Endothelial cell of umbilical vein (primary cell): ENCODE measurements around the gene GPAM. TPM values are rescaled to one million over a fixed set of nuclear protein-coding genes. Genes with fewer than 3 reads are reported as not detected.

Source experiments
- BruUV-seq: library from RNA; stranded (reverse); fragments of 400-500 nt; replicated peaks from 2 replicates; lab custom pipeline; 2021; lab: Mats Ljungman, UMichigan
- CTCF ChIA-PET: fragments of 300-600, 350-600 bp; sonication (Branson Sonifier 250); formaldehyde crosslinking; loops from one replicate; lab custom pipeline; 2021; ENCODE audit warnings: antibody characterized with exemption, inconsistent platforms; lab: Charles Lee
- POLR2A ChIA-PET: fragments of 300-600, 350-600 bp; sonication (Branson Sonifier 250); formaldehyde crosslinking; loops from one replicate; lab custom pipeline; 2021; ENCODE audit warnings: antibody characterized with exemption, inconsistent platforms; lab: Charles Lee
- DNase-seq: peaks from one replicate; pipeline ENCODE4 v3.0.0-alpha.2; 2011; ENCODE audit warnings: low read depth, low spot score
- FAIRE-seq: peaks from 2 replicates; lab custom pipeline; 2011; peaks lifted over from hg19 to GRCh38; lab: Jason Lieb, UNC
- H2AFZ ChIP-seq: 2 replicates; pipeline ENCODE4 v1.6.0; 2012; ENCODE audit warnings: low read depth, low read length, control low read depth, inconsistent platforms
- H3K27ac ChIP-seq: 2 replicates; pipeline ENCODE4 v1.5.1; 2011; ENCODE audit warnings: low read depth, mild to moderate bottlenecking, control low read depth, low read length, moderate library complexity; ENCODE audit not compliant: insufficient read depth
- H3K27me3 ChIP-seq, 2 experiments: 2 replicates each; pipeline versions ENCODE4 v1.6.0 to v1.6.1; 2011; ENCODE audit warnings: low read length in 2 of 2, mixed read lengths in 1 of 2; ENCODE audit not compliant: control insufficient read depth in 2 of 2, insufficient read depth in 2 of 2
- H3K36me3 ChIP-seq, 2 experiments: 2 replicates in 1 of 2; 3 replicates in 1 of 2; pipeline ENCODE4 v1.5.1; 2011; ENCODE audit warnings: low read length in 2 of 2, mild to moderate bottlenecking in 1 of 2, moderate library complexity in 1 of 2; ENCODE audit not compliant: control insufficient read depth in 2 of 2, insufficient read depth in 2 of 2; ENCODE audit errors: extremely low read depth in 1 of 2
- H3K4me1 ChIP-seq: 3 replicates; pipeline ENCODE4 v1.5.1; 2011; ENCODE audit warnings: mild to moderate bottlenecking, low read length; ENCODE audit not compliant: control insufficient read depth, insufficient read depth; ENCODE audit errors: extremely low read depth
- H3K4me2 ChIP-seq: 2 replicates; pipeline ENCODE4 v1.6.1; 2011; ENCODE audit warnings: low read length, control low read depth, mixed read lengths; ENCODE audit not compliant: insufficient read depth
- H3K4me3 ChIP-seq, 3 experiments: fragments of 200-600 bp in 1 of 3; sonication (generic), shearing (Covaris generic) in 1 of 3; replicated peaks in 1 of 3; 2 replicates each; pipeline ENCODE4 v1.5.1; 2011 to 2016; ENCODE audit warnings: control low read depth in 3 of 3, low read length in 3 of 3, mild to moderate bottlenecking in 2 of 3, inconsistent platforms in 1 of 3, low read depth in 1 of 3, moderate library complexity in 1 of 3; ENCODE audit not compliant: insufficient read depth in 1 of 3
- H3K79me2 ChIP-seq: 2 replicates; pipeline ENCODE4 v1.6.0; 2012; ENCODE audit warnings: low read length, inconsistent platforms; ENCODE audit not compliant: control insufficient read depth, insufficient read depth
- H3K9ac ChIP-seq: replicated peaks from 2 replicates; pipeline ENCODE3; 2011; ENCODE audit warnings: low read length, control low read depth; ENCODE audit not compliant: insufficient read depth; ENCODE audit errors: extremely low read depth
- H3K9me1 ChIP-seq: replicated peaks from 3 replicates; pipeline ENCODE4 v1.6.0; 2011; ENCODE audit warnings: mild to moderate bottlenecking, low read length; ENCODE audit not compliant: control insufficient read depth, insufficient read depth; ENCODE audit errors: extremely low read depth
- H3K9me3 ChIP-seq: replicated peaks from 2 replicates; pipeline ENCODE4 v1.5.1; 2012; ENCODE audit warnings: low read length, inconsistent platforms; ENCODE audit not compliant: control insufficient read depth, insufficient read depth
- H4K20me1 ChIP-seq: replicated peaks from 2 replicates; pipeline ENCODE3; 2011; ENCODE audit warnings: mild to moderate bottlenecking, low read length; ENCODE audit not compliant: control insufficient read depth, insufficient read depth; ENCODE audit errors: extremely low read depth
- CTCF ChIP-seq, 2 donors: IDR thresholded peaks; 1 replicate in 1 of 2; 2 replicates in 1 of 2; pipeline ENCODE4 v1.5.1; 2011; ENCODE audit warnings: low read length in 2 of 2, mild to moderate bottlenecking in 2 of 2, moderate library complexity in 2 of 2, control low read depth in 1 of 2, inconsistent platforms in 1 of 2, low read depth in 1 of 2; ENCODE audit not compliant: insufficient read depth in 1 of 2; ENCODE audit errors: extremely low read depth in 1 of 2
- EZH2 ChIP-seq: IDR thresholded peaks from 2 replicates; pipeline ENCODE4 v1.6.1; 2012; ENCODE audit warnings: borderline replicate concordance, low read depth, mild to moderate bottlenecking, moderate library complexity, low read length, inconsistent platforms; ENCODE audit not compliant: severe bottlenecking
- FOS ChIP-seq: IDR thresholded peaks from 2 replicates; pipeline ENCODE4 v1.6.1; 2011; ENCODE audit warnings: mild to moderate bottlenecking, low read length, moderate library complexity, borderline replicate concordance; ENCODE audit not compliant: insufficient read depth
- GATA2 ChIP-seq: IDR thresholded peaks from 2 replicates; pipeline ENCODE4 v1.7.0; 2011; ENCODE audit warnings: low read depth, mild to moderate bottlenecking, moderate library complexity, mixed read lengths, low read length; ENCODE audit not compliant: insufficient read length, insufficient read depth
- JUN ChIP-seq: IDR thresholded peaks from 2 replicates; pipeline ENCODE4 v1.6.1; 2011; ENCODE audit warnings: borderline replicate concordance, low read depth; ENCODE audit not compliant: insufficient read length, insufficient read depth
- MAX ChIP-seq: IDR thresholded peaks from 2 replicates; pipeline ENCODE4 v1.6.1; 2011; ENCODE audit not compliant: insufficient read depth, insufficient read length
- MYC ChIP-seq: IDR thresholded peaks from one replicate; pipeline ENCODE4 v1.6.1; 2011; ENCODE audit warnings: mild to moderate bottlenecking, low read depth, low read length
- POLR2A ChIP-seq: IDR thresholded peaks from 2 replicates; pipeline ENCODE4 v1.6.1; 2012; ENCODE audit warnings: low read depth, mild to moderate bottlenecking, control low read depth, low read length
- POLR2AphosphoS5 ChIP-seq: IDR thresholded peaks from 2 replicates; pipeline ENCODE4 v1.6.1; 2012; ENCODE audit warnings: low read depth, mild to moderate bottlenecking, control low read depth, low read length, moderate library complexity; ENCODE audit not compliant: insufficient read depth
- dilution Hi-C: fragments of 300-500 bp; cut with MboI; formaldehyde crosslinking; loops from one replicate; pipeline ENCODE4 v1.15.0; 2019; ENCODE audit warnings: low sequenced_read_pairs; ENCODE audit not compliant: extremely low pct_ligation_motif_present
- intact Hi-C: fragments of 100-400 bp; cut with micrococcal nuclease; formaldehyde crosslinking; loops from one replicate; pipeline ENCODE4 v1.10.0; 2022
- polyA plus RNA-seq, 4 experiments: library from polyadenylated mRNA; depleted of rRNA in 3 of 4; stranded (reverse) in 3 of 4; unstranded in 1 of 4; fragments of >200 nt; gene quantifications; 2 replicates each; pipeline versions ENCODE4 v1.2.1 to v1.2.3, GENCODE V29; 2011 to 2012; ENCODE audit warnings: missing spikeins in 1 of 4
- total RNA-seq: library from RNA; stranded (reverse); gene quantifications from 2 replicates; pipeline ENCODE4 v1.2.3, GENCODE V29; 2021

GPAM gene
- total and polyA plus RNA-seq, 2 donors (not counting 3 experiments of a cell fraction or from before 2014, with no cell fraction given): 3.4 to 9.7 TPM

GRCh38 chr10:112132435-112132834, 51.1 kb downstream of the GPAM start:
- no peaks in the 10 kb centered on the region for H3K79me2 ChIP-seq
- H2AFZ ChIP-seq: no peak overlapping the region
- H3K4me1 ChIP-seq: no peaks in the 10 kb centered on the region
- H3K9ac ChIP-seq: no peak overlapping the region
- no peak overlapping the region for H3K27ac ChIP-seq
- no peak overlapping the region for H3K4me2 ChIP-seq
- no peak for TF ChIP-seq POLR2AphosphoS5
- TF ChIP-seq MYC: no peak
- TF ChIP-seq CTCF (IDR thresholded peaks at IDR 0.05; ENCODE audit: extremely low read depth in 1 of 2, insufficient read depth in 1 of 2, low read depth in 1 of 2, low read length in 2 of 2): no peak
- TF ChIP-seq EZH2: no peak
- no peak for TF ChIP-seq FOS
- no peak for TF ChIP-seq POLR2A
- TF ChIP-seq GATA2: no peak
- no peak for TF ChIP-seq MAX
- TF ChIP-seq JUN: no peak
- H4K20me1 ChIP-seq: no peaks in the 10 kb centered on the region
- no peaks in the 10 kb centered on the region for H3K9me3 ChIP-seq
- no peak for DNase-seq
- no peak for FAIRE-seq
- intact Hi-C loops: no loop called here
- ChIA-PET CTCF (no interaction called here), POLR2A (no interaction called here)
- BruUV-seq: no TSS peak
- no peaks in the 10 kb centered on the region for H3K27me3 ChIP-seq
- H3K36me3 ChIP-seq: no peaks in the 10 kb centered on the region
- dilution Hi-C loops: no loop called here
- H3K9me1 ChIP-seq: no peaks in the 10 kb centered on the region
- H3K4me3 ChIP-seq: no peak overlapping the region
